ENCODE measurements around the gene ZNF350.
"Not testable (repeated sequence)": the region's sequence is repeated elsewhere in the genome, so short reads cannot be mapped to it uniquely, and the experiment has no call there.

The ZNF350 gene

GRCh38 chr19:51993422-51993821, 6.8 kb upstream of the ZNF350 start:
- DNase-seq = no peak
- no peak for TF ChIP-seq GATA1 (IDR thresholded peaks at IDR 0.05; ENCODE audit: low read depth, low read length)
- TF ChIP-seq POLR2A (IDR thresholded peaks at IDR 0.05; ENCODE audit: low read length) = no peak

- DNase-seq = no peak
- TF ChIP-seq POLR2A (IDR thresholded peaks at IDR 0.05; ENCODE audit: low read length) = no peak
- no peak for TF ChIP-seq GATA1 (IDR thresholded peaks at IDR 0.05; ENCODE audit: low read depth, low read length)
These were observed 3.3 kb downstream of the ZNF350 start for GRCh38 chr19:51983361-51983760.

DNA sequence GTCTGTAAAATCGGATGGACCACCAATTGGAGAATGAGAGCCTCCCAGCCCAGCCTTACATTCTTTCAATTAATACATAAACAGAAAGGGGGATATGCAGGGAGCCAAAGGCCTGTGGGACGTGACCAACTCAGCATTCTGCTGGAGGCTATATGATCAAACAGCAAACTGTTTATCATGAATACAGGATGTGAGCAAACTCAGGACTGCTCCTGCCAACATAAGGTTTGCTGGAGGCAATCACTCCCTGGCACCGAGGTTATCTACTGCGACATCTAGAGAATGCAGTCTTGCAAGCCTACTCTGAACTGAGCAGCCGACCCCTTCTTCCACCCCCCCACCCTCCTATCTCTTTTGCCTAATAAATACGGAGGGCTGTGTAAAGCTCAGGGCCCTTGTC, 5.7 kb downstream of the ZNF350 start:
- DNase-seq = not testable (repeated sequence)

DNA sequence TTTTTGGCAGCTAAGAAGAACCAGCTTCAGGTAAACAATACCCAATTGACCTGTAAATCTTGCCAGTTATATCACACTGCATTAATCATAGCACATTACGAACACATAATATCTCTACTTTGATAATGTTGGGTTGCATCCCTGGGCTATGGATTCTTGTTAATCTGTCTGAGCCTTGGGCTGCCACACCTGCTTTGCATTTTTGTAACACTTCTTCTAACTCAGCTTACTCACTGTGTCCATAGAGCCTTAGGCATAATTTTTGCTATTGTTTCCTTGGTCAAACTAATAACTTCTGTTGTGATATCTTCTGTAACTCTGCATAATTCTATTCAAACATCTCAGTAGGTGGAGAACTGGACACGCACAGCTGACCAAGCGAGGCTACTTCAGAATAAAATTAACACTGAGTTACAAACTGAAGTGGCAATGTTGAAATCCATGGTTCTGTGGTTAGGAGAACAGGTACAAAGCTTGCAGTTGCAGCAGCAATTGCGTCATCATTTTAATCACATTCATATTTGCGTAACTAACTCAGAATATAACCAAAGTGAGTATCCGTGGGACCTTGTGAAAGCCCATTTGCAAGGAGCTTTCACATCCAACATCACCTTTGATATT, 6.4 kb downstream of the ZNF350 start:
- no peak for DNase-seq

DNA sequence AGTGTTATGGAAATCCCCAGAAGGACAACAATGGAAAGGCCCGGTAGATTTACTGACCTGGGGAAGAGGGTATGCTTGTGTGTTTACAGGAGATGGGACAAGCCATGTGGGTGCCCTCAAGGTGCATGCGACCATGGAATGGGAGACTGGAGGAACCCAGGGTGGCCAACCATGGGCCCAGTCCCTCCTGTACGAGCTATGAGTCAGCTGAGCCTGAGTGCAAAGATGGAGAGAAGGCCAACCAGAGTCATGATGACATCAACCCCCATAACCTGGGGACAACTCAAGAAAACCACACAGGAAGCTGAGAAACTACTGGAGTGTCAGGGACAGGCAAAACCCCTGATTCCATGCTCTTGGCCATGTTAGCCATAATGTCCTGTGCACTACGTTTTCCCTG, 7.8 kb downstream of the ZNF350 start:
- TF ChIP-seq POLR2A (IDR thresholded peaks at IDR 0.05; ENCODE audit: low read length) (no peak), GATA1 (IDR thresholded peaks at IDR 0.05; ENCODE audit: low read depth, low read length) (no peak)
- DNase-seq = no peak

More for the DNA sequence above, 6.4 kb downstream of the ZNF350 start:
- TF ChIP-seq GATA1 (IDR thresholded peaks at IDR 0.05; ENCODE audit: low read depth, low read length) (no peak), POLR2A (IDR thresholded peaks at IDR 0.05; ENCODE audit: low read length) (no peak)

DNA sequence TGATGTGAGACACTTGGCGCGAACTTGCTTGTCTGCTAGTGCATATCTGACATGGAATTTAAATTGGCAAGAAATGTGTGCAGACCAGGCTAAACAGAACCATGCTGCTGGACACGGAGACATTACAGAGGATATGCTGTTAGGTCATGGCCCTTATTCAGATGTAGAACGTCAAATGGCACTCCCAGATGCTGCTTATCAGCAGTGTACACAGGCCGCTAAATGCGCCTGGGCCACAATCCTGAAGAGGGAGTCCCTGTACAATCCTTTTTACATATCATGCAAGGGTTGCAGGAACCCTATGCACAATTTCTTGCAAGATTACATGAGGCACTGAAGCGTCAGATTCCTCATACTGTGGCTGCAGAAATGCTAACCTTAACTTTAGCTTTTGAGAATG, 9.3 kb downstream of the ZNF350 start:
- no peak for DNase-seq
- TF ChIP-seq GATA1 (IDR thresholded peaks at IDR 0.05; ENCODE audit: low read depth, low read length) (no peak), POLR2A (IDR thresholded peaks at IDR 0.05; ENCODE audit: low read length) (no peak)

DNA sequence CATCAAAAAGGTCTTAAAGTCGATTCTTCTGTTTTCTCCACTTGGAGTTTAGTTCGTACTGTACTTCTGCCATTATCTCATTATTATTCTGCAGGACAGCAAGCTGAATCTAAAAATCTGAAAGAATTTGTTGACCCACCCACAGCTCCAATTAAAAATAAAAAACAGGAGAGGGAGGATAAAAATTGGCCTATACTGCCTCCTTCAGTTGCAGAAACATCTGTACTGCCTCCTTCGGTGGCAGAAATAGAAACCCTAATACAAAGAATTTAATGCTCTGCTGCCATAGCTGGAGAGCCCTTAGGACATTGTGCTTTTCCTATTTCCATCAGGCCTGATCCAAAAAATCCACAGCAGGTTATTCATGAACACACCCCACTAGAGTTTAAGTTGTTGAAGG, 9.8 kb downstream of the ZNF350 start:
- TF ChIP-seq POLR2A (IDR thresholded peaks at IDR 0.05; ENCODE audit: low read length) = no peak
- TF ChIP-seq GATA1 (IDR thresholded peaks at IDR 0.05; ENCODE audit: low read depth, low read length) = no peak
- no peak for DNase-seq

DNA sequence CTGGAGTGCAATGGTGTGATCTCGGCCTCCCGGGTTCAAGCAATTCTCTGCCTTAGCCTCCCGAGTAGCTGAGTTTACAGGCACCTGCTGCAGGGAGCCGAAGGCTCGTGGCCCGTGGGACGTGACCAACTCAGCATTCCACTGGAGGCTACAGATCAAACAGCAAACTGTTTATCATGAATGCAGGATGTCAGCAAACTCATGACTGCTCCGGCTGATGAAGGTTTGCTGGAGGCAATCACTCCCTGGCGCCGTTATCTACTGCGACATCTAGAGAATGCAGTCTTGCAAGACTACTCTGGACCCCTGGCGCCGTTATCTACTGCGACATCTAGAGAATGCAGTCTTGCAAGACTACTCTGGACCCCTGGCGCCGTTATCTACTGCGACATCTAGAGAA, 10.9 kb downstream of the ZNF350 start:
- DNase-seq = not testable (repeated sequence)

- DNase-seq = peak; percentile 57 to 64
- no peak for TF ChIP-seq POLR2A (IDR thresholded peaks at IDR 0.05; ENCODE audit: low read length)
- TF ChIP-seq GATA1 (IDR thresholded peaks at IDR 0.05; ENCODE audit: low read depth, low read length) = no peak
These were observed 15.0 kb downstream of the ZNF350 start for GRCh38 chr19:51971624-51972023.

- no peak for DNase-seq
These were observed 15.9 kb downstream of the ZNF350 start for GRCh38 chr19:51970718-51971117.

DNA sequence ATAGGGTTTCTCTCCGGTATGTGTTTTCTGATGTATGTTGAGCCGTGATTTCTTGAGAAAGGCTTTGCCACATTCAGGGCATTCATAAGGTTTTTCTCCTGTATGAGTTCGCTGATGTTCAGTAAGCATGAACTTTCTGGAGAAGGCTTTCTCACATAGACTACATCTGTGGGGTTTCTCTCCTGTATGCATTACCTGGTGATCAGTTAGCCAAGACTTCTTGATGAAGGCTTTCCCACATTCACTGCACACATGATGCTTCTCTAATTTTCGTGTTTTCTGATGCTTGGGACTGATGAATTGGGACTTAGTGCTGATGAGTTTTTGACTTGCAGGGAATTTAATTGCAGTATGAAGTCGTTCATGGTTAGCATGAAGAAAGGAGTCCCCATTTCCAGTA, 21.1 kb downstream of the ZNF350 start:
- no peak for DNase-seq
- TF ChIP-seq POLR2A (IDR thresholded peaks at IDR 0.05; ENCODE audit: low read length) = no peak
- no peak for TF ChIP-seq GATA1 (IDR thresholded peaks at IDR 0.05; ENCODE audit: low read depth, low read length)

More at GRCh38 chr19:51970718-51971117, 15.9 kb downstream of the ZNF350 start:
- TF ChIP-seq POLR2A (IDR thresholded peaks at IDR 0.05; ENCODE audit: low read length) = no peak
- no peak for TF ChIP-seq GATA1 (IDR thresholded peaks at IDR 0.05; ENCODE audit: low read depth, low read length)

- DNase-seq = not testable (repeated sequence)
These were observed 25.9 kb downstream of the ZNF350 start for GRCh38 chr19:51960621-51961233.

- no peak for TF ChIP-seq GATA1 (IDR thresholded peaks at IDR 0.05; ENCODE audit: low read depth, low read length)
- no peak for TF ChIP-seq POLR2A (IDR thresholded peaks at IDR 0.05; ENCODE audit: low read length)
- no peak for DNase-seq
These were observed 26.8 kb downstream of the ZNF350 start for GRCh38 chr19:51959791-51960190.

DNA sequence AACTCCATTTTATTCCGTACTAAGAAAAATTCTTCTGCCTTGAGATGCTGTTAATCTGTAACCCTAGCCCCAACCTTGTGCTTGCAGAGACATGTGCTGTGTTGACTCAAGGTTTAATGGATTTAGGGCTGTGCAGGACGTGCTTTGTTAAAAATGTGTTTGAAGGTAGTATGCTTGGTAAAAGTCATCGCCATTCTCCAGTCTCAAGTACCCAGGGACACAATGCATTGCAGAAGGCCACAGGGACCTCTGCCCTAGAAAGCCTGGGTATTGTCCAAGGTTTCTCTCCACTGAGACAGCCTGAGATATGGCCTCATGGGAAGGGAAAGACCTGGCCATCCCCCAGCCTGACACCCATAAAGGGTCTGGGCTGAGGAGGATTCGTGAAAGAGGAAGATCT, 28.8 kb downstream of the ZNF350 start:
- DNase-seq = not testable (repeated sequence)

DNA sequence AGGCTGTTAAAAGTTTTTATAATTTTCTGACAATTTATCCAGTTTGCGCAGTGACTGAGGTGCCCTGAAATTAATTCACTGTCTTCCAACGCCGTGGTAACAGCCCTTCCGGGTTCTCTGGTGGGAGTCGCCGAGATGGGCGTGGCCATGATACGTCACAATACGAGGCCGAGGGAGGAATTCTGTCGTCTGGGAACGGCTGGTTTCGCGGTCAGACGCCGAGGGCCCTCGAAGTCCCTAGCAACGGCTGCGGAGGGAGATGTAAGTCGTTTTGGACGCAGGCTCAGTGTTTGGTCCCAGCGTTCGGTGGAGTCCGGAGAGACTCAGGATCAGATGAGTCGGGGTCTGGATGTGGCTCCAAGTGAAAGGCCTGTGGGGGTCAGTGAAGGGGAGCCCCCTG, 37.7 kb downstream of the ZNF350 start:
- TF ChIP-seq GATA1 (IDR thresholded peaks at IDR 0.05; ENCODE audit: low read depth, low read length) (no peak), POLR2A (IDR thresholded peaks at IDR 0.05; ENCODE audit: low read length) (no peak)
- no peak for DNase-seq

GRCh38 chr19:51946602-51947001, 40.0 kb downstream of the ZNF350 start:
- TF ChIP-seq POLR2A (IDR thresholded peaks at IDR 0.05; ENCODE audit: low read length) (no peak), GATA1 (IDR thresholded peaks at IDR 0.05; ENCODE audit: low read depth, low read length) (no peak)

More at GRCh38 chr19:51946602-51947001, 40.0 kb downstream of the ZNF350 start:
- DNase-seq = no peak
